Kidney epithelial cell (primary cell): ENCODE results near the gene ERP44. TPM values are rescaled to one million over a fixed set of nuclear protein-coding genes. Genes with fewer than 3 reads are reported as not detected.
"Not testable (repeated sequence)": the region's sequence is repeated elsewhere in the genome, so short reads cannot be mapped to it uniquely, and the experiment has no call there.

Experiments used
- DNase-seq: peaks from one replicate; pipeline ENCODE4 v3.0.0-alpha.2; 2010; ENCODE audit warnings: low read depth
- H3K27me3 ChIP-seq: 2 replicates; pipeline ENCODE4 v1.6.0; 2011; ENCODE audit warnings: low read length; ENCODE audit not compliant: control insufficient read depth, insufficient read depth
- H3K36me3 ChIP-seq: 2 replicates; pipeline ENCODE4 v1.5.1; 2011; ENCODE audit warnings: low read length; ENCODE audit not compliant: control insufficient read depth, insufficient read depth
- H3K4me3 ChIP-seq: 2 replicates; pipeline ENCODE4 v1.5.1; 2011; ENCODE audit warnings: low read depth, mild to moderate bottlenecking, control low read depth, low read length
- CTCF ChIP-seq: IDR thresholded peaks from 2 replicates; pipeline ENCODE4 v1.5.1; 2011; ENCODE audit warnings: mild to moderate bottlenecking, moderate library complexity, low read length, control low read depth, inconsistent platforms; ENCODE audit not compliant: insufficient read depth, poor library complexity, severe bottlenecking
- total RNA-seq: library from RNA; depleted of rRNA; stranded (reverse); fragments of >200 nt; gene quantifications from 2 replicates; pipeline ENCODE4 v1.2.3, GENCODE V29; 2015

Gene ERP44
- total RNA-seq, 1 donor from 2014 or later = 22.3 TPM

GRCh38 chr9:100087218-100087617 lies 11.6 kb downstream of the ERP44 start:
- no peak for TF ChIP-seq CTCF
- no peaks in the 10 kb centered on the region for H3K27me3 ChIP-seq
- H3K36me3 ChIP-seq = no peaks in the 10 kb centered on the region
- no peak overlapping the region for H3K4me3 ChIP-seq
- DNase-seq = no peak

GRCh38 chr9:100086097-100086635 lies 12.6 kb downstream of the ERP44 start:
- Histone ChIP-seq H3K36me3 (no peaks in the 10 kb centered on the region), H3K27me3 (no peaks in the 10 kb centered on the region), H3K4me3 (no peak overlapping the region)
- TF ChIP-seq CTCF = no peak
- DNase-seq = no peak

- H3K27me3 ChIP-seq = no peaks in the 10 kb centered on the region
- no peaks in the 10 kb centered on the region for H3K36me3 ChIP-seq
- no peak for DNase-seq
- no peak for TF ChIP-seq CTCF
- no peak overlapping the region for H3K4me3 ChIP-seq
Measured at GRCh38 chr9:100084734-100085133, 14.1 kb downstream of the ERP44 start.

- Histone ChIP-seq H3K36me3 (no peaks in the 10 kb centered on the region), H3K4me3 (no peak overlapping the region), H3K27me3 (no peaks in the 10 kb centered on the region)
- no peak for DNase-seq
- TF ChIP-seq CTCF = no peak
Measured at GRCh38 chr9:100084128-100084453, 14.7 kb downstream of the ERP44 start.

GRCh38 chr9:100083448-100084127 lies 15.2 kb downstream of the ERP44 start:
- no peak for TF ChIP-seq CTCF
- no peak overlapping the region for H3K4me3 ChIP-seq
- H3K27me3 ChIP-seq = no peaks in the 10 kb centered on the region
- H3K36me3 ChIP-seq = no peaks in the 10 kb centered on the region
- DNase-seq = no peak

- no peak for TF ChIP-seq CTCF
- DNase-seq = no peak
- Histone ChIP-seq H3K4me3 (no peak overlapping the region), H3K36me3 (no peaks in the 10 kb centered on the region), H3K27me3 (no peaks in the 10 kb centered on the region)
Measured at GRCh38 chr9:100082782-100083181, 16.0 kb downstream of the ERP44 start.

GRCh38 chr9:100076256-100076655 lies 22.5 kb downstream of the ERP44 start:
- DNase-seq, H3K36me3 ChIP-seq, H3K4me3 ChIP-seq, H3K27me3 ChIP-seq: not testable (repeated sequence)
